Measurements from ENCODE around the gene TMEM44.
"Not testable (repeated sequence)": the region's sequence is repeated elsewhere in the genome, so short reads cannot be mapped to it uniquely, and the experiment has no call there.

Gene TMEM44

DNA sequence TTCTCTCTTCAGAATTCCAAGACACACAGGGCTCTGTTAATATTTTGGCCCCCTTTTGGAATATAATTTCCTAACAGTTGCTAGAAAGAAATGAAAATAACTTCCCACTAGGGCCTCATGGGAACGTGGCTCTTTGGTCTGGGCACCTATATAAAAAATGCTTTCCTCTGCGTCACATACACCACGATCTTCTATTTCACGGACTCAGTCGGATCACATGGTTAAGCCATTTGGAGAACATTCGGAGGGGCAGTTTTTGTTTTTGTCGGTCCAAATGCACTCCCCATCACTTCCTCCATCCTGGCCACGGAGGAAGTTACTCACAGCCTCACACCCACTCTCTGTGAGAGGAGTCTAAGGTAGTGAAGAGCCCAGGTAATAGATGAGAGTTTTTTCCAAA is 21.0 kb downstream of the TMEM44 start:
- TF ChIP-seq, protein P1, sequence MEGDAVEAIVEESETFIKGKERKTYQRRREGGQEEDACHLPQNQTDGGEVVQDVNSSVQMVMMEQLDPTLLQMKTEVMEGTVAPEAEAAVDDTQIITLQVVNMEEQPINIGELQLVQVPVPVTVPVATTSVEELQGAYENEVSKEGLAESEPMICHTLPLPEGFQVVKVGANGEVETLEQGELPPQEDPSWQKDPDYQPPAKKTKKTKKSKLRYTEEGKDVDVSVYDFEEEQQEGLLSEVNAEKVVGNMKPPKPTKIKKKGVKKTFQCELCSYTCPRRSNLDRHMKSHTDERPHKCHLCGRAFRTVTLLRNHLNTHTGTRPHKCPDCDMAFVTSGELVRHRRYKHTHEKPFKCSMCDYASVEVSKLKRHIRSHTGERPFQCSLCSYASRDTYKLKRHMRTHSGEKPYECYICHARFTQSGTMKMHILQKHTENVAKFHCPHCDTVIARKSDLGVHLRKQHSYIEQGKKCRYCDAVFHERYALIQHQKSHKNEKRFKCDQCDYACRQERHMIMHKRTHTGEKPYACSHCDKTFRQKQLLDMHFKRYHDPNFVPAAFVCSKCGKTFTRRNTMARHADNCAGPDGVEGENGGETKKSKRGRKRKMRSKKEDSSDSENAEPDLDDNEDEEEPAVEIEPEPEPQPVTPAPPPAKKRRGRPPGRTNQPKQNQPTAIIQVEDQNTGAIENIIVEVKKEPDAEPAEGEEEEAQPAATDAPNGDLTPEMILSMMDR (IDR thresholded peaks at IDR 0.05), result no peak
- no peak overlapping the region for H3K27ac ChIP-seq
- H3K4me3 ChIP-seq, result no peak overlapping the region
- no peak for DNase-seq (ENCODE audit: low spot score)

DNA sequence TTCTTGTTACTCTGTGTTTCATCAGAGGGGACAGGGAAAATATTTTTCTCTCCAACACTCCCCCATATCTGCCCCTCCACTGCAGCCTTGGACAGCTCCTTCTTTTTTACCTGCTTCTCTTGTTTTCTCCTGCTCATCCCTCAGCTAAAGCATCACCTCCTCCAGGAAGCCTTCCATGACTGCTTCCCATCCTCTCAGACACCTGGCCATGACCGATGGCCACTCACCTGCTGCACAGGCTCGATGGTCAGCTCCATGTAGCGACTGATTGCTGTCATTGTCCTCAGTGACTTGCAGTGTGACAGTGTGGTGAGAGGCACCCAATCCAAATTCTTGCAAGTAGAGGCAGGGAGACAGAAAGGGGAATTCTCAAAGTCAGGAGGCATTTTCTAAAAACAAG is 22.5 kb downstream of the TMEM44 start:
- TF ChIP-seq, protein P1 (IDR thresholded peaks at IDR 0.05), result no peak
- DNase-seq (ENCODE audit: low spot score), result no peak
- Histone ChIP-seq H3K4me3 (no peak overlapping the region), H3K27ac (no peak overlapping the region)

DNA sequence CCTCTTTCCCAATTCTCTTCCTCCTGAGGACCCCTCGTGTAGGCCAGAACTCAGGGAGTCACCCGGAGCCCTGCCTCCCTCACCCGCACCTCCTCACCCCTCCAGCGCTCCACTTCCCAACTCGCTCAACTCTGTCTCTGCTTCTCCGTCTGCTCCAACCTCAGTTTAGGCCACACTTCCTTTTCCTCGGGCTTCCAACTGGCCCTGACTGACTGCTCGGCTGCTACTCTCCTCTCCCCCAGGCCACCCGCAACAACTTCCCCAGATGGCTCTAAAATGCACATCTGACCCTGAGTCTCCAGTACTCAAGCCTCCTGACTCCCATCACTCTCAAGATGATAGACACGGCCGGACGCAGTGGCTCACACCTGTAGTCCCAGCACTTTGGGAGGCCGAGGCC is 23.6 kb downstream of the TMEM44 start:
- TF ChIP-seq, protein P1 (IDR thresholded peaks at IDR 0.05), result no peak
- H3K27ac ChIP-seq, result no peak overlapping the region
- H3K4me3 ChIP-seq, result no peak overlapping the region
- DNase-seq (ENCODE audit: low spot score), result no peak

DNA sequence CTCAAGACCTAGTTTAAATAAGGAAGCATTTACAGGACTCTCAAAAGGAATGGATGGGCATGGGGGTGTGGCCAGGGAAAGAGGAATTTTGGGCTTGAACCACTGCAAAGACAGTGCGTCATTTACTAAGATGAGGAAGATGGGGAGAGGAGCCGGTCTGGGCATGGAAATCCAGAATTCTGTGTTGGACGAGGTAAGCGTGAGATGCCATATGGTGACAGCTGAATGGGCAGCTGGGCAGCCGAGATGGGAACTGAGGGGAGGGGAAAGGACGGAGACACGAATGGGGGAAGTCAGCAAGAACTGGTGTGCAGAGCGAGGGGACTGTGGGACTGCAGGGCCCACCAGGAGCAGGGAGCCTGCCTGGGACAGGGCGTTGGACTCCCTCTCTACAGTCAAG is 24.2 kb downstream of the TMEM44 start:
- no peak for DNase-seq (ENCODE audit: low spot score)
- TF ChIP-seq, protein P1 (IDR thresholded peaks at IDR 0.05), result no peak
- no peak overlapping the region for H3K27ac ChIP-seq
- no peak overlapping the region for H3K4me3 ChIP-seq

DNA sequence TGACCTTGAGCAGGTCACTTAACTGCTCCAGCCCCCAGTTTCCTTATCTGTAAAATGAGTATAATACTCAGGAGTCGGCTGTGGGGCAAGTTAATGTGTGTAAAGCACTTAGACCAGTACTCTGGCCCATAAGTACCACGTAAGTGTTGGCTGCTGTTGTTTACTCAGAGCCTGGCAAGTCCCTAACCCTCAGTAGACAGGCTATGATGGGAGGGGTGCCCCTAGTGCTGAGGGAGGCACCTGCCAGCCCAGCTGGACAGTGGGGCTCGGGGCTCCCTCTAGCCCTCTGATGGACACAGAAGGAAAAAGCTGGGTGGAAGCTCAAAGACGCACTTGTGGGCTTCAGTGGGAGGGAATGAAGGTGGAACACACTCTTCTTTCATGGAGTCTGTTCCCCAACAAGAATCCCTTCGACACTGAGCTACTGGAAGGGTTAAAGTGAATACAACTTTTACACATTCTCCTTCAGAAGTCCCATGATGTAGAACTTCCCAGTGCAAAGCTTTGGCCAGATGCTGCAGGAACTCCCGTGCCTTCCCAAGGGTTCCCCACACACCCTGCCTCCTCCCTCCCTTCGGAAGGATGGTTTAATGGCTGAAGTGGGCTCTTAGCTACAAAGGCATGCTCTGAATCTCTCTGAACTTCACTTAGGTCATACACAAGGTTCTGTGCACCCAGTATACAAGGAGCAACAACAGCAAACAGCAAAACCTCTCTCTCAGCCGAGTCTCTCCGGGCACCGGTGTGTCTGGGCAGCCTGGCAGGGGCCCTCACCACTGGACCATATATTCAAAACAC is 25.4 kb downstream of the TMEM44 start:
- DNase-seq (ENCODE audit: low spot score), result no peak
- no peak overlapping the region for H3K27ac ChIP-seq
- H3K4me3 ChIP-seq, result no peak overlapping the region
- TF ChIP-seq, protein P1 (IDR thresholded peaks at IDR 0.05), result no peak

DNA sequence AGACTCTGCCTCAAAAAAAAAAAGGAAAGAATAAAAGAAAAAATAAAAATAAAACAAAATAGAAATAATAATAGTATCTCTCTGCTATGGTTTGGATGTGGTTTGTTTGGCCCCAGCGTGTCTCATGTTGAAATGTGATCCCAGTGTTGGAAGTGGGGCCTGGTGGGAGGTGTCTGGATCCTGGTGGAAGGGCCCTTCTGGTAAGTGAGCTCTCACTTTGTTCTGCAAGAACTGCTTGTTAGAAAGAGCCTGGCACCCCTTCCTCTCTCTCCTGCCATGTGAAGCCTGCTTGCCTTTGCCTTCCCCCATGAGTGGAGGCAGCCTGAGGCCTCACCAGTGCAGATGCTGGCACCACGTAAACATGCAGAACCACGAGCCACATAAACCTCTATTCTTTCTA is 26.3 kb downstream of the TMEM44 start:
- TF ChIP-seq, protein P1 (IDR thresholded peaks at IDR 0.05), result no peak
- Histone ChIP-seq H3K27ac (no peak overlapping the region), H3K4me3 (no peak overlapping the region)
- DNase-seq (ENCODE audit: low spot score), result no peak

DNA sequence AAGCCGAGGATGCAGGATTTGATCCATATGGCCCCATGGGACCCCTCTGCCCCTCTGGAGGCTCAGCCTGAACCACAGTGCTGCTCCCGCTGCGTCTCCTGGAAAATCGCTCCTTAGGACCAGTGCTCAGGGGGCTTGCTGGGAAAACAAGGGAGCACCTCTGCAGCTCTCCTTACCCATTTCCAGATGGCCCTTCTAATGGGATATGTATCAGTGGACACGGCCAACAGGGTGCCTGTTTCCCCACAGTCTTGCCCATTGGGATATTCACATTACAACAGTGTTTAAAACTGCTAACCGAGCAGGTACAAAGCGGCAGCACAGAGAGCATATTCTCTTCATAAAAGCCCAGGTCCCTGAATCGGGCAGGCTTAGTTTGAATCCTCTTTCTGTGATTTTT is 27.1 kb downstream of the TMEM44 start:
- DNase-seq (ENCODE audit: low spot score), result no peak
- H3K4me3 ChIP-seq, result no peak overlapping the region
- TF ChIP-seq, protein P1 (IDR thresholded peaks at IDR 0.05), result no peak
- H3K27ac ChIP-seq, result no peak overlapping the region

DNA sequence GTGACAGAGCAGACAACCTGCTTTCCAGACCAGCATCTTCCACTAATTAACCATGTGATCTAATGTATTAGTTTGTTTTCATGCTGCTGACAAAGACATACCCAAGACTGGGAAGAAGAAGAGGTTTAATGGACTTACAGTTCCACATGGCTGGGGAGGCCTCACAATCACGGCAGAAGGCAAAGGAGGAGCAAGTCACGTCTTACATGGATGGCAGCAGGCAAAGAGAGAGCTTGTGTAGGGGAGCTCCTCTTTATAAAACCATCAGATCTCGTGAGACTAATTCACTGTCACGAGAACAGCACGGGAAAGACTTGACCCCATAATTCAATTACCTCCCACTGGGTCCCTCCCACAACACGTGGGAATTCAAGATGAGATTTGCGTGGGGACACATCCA is 27.9 kb downstream of the TMEM44 start:
- H3K4me3 ChIP-seq; DNase-seq (ENCODE audit: low spot score): not testable (repeated sequence)

More for the DNA sequence above, 27.9 kb downstream of the TMEM44 start:
- not testable (repeated sequence) for H3K27ac ChIP-seq
